Fibroblast of lung (primary cell): ENCODE measurements around the gene BRD3. TPM values are rescaled to one million over a fixed set of nuclear protein-coding genes. Genes with fewer than 3 reads are reported as not detected.

ENCODE experiments used
- DNase-seq, 2 donors: peaks; one replicate each; pipeline versions ENCODE4 v3.0.0 to v3.0.0-alpha.2; 2010; ENCODE audit warnings: low read depth in 2 of 2
- H2AFZ ChIP-seq: 2 replicates; pipeline ENCODE4 v1.5.1; 2012; ENCODE audit warnings: low read length, control low read depth, inconsistent platforms
- H3K27ac ChIP-seq: 2 replicates; pipeline ENCODE4 v1.5.1; 2011; ENCODE audit warnings: low read length, control low read depth; ENCODE audit not compliant: insufficient read depth
- H3K27me3 ChIP-seq: 2 replicates; pipeline ENCODE4 v1.5.1; 2011; ENCODE audit warnings: mild to moderate bottlenecking, low read length; ENCODE audit not compliant: control insufficient read depth, insufficient read depth
- H3K36me3 ChIP-seq: 2 replicates; pipeline ENCODE4 v1.5.1; 2011; ENCODE audit warnings: low read length; ENCODE audit not compliant: control insufficient read depth, insufficient read depth
- H3K4me1 ChIP-seq: 2 replicates; pipeline ENCODE4 v1.5.1; 2011; ENCODE audit warnings: low read length; ENCODE audit not compliant: control insufficient read depth, insufficient read depth; ENCODE audit errors: extremely low read depth
- H3K4me2 ChIP-seq: 2 replicates; pipeline ENCODE4 v1.5.1; 2011; ENCODE audit warnings: low read length, control low read depth; ENCODE audit not compliant: insufficient read depth; ENCODE audit errors: extremely low read depth
- H3K4me3 ChIP-seq, 4 experiments: fragments of 200-600 bp in 1 of 4; sonication (generic) in 1 of 4; replicated peaks in 1 of 4; 2 replicates each; pipeline ENCODE4 v1.5.1; 2011 to 2016; ENCODE audit warnings: low read length in 4 of 4, low read depth in 3 of 4, mild to moderate bottlenecking in 3 of 4, control low read depth in 2 of 4, inconsistent platforms in 1 of 4, mixed read lengths in 1 of 4; ENCODE audit not compliant: insufficient read depth in 1 of 4; ENCODE audit errors: control extremely low read depth in 1 of 4
- H3K79me2 ChIP-seq: 2 replicates; pipeline ENCODE4 v1.5.1; 2012; ENCODE audit warnings: mild to moderate bottlenecking, low read length, inconsistent platforms; ENCODE audit not compliant: control insufficient read depth, insufficient read depth
- H3K9ac ChIP-seq: 2 replicates; pipeline ENCODE4 v1.5.1; 2011; ENCODE audit warnings: mild to moderate bottlenecking, low read length, control low read depth; ENCODE audit not compliant: insufficient read depth
- H3K9me3 ChIP-seq: 2 replicates; pipeline ENCODE4 v1.5.1; 2012; ENCODE audit warnings: low read depth, low read length; ENCODE audit not compliant: control insufficient read depth, insufficient read depth
- H4K20me1 ChIP-seq: 2 replicates; pipeline ENCODE4 v1.5.1; 2011; ENCODE audit warnings: low read length; ENCODE audit not compliant: control insufficient read depth, insufficient read depth; ENCODE audit errors: extremely low read depth
- CTCF ChIP-seq, 2 donors: IDR thresholded peaks in 1 of 2; conservative IDR thresholded peaks in 1 of 2; 1 replicate in 1 of 2; 2 replicates in 1 of 2; pipeline ENCODE4 v1.5.1; 2011 to 2012; ENCODE audit warnings: low read length in 2 of 2, control low read depth in 1 of 2, inconsistent platforms in 1 of 2, low read depth in 1 of 2, mild to moderate bottlenecking in 1 of 2
- EZH2 ChIP-seq: IDR thresholded peaks from 2 replicates; pipeline ENCODE4 v1.5.1; 2012; ENCODE audit warnings: low read length, control low read depth, mild to moderate bottlenecking; ENCODE audit errors: missing control alignments
- polyA plus RNA-seq, 2 donors: library from polyadenylated mRNA; depleted of rRNA in 1 of 2; stranded (reverse) in 1 of 2; unstranded in 1 of 2; fragments of >200 nt; gene quantifications; 2 replicates each; pipeline ENCODE4 v1.2.1, GENCODE V29; 2011 to 2012; ENCODE audit warnings: missing spikeins in 1 of 2
- total RNA-seq: library from RNA; depleted of rRNA; stranded (reverse); fragments of >200 nt; gene quantifications from 2 replicates; pipeline ENCODE4 v1.2.1, GENCODE V29; 2014

The BRD3 gene
- total and polyA plus RNA-seq, 2 donors (not counting 1 experiment from before 2014, with no cell fraction given), result 7.6 to 10.4 TPM

- TF ChIP-seq CTCF (conservative IDR thresholded peaks at IDR 0.05 in 1 of 2, IDR thresholded peaks at IDR 0.05 in 1 of 2; ENCODE audit: low read depth in 1 of 2, low read length in 2 of 2) (no peak), EZH2 (no peak)
- no peaks in the 10 kb centered on the region for H3K9me3 ChIP-seq
- H3K4me3 ChIP-seq, result no peak overlapping the region
- H2AFZ ChIP-seq, result no peak overlapping the region
- H3K79me2 ChIP-seq, result no peaks in the 10 kb centered on the region
- H3K4me2 ChIP-seq, result no peak overlapping the region
- DNase-seq, result no peak
- no peak overlapping the region for H3K27ac ChIP-seq
- H3K9ac ChIP-seq, result no peak overlapping the region
- no peaks in the 10 kb centered on the region for H3K36me3 ChIP-seq
- H3K27me3 ChIP-seq, result no peaks in the 10 kb centered on the region
- no peaks in the 10 kb centered on the region for H3K4me1 ChIP-seq
- no peaks in the 10 kb centered on the region for H4K20me1 ChIP-seq
Measured at GRCh38 chr9:134003237-134003636, 64.6 kb downstream of the BRD3 start.

- Histone ChIP-seq H3K27me3 (no peaks in the 10 kb centered on the region), H3K4me1 (no peaks in the 10 kb centered on the region), H4K20me1 (no peaks in the 10 kb centered on the region), H3K4me3 (no peak overlapping the region), H3K27ac (no peak overlapping the region), H3K9me3 (no peaks in the 10 kb centered on the region), H2AFZ (no peak overlapping the region), H3K4me2 (no peak overlapping the region), H3K36me3 (no peaks in the 10 kb centered on the region), H3K79me2 (no peaks in the 10 kb centered on the region), H3K9ac (no peak overlapping the region)
- TF ChIP-seq EZH2 (no peak), CTCF (conservative IDR thresholded peaks at IDR 0.05 in 1 of 2, IDR thresholded peaks at IDR 0.05 in 1 of 2; ENCODE audit: low read depth in 1 of 2, low read length in 2 of 2) (no peak)
- DNase-seq, result no peak
Measured at GRCh38 chr9:134002796-134003195, 65.0 kb downstream of the BRD3 start.

DNA sequence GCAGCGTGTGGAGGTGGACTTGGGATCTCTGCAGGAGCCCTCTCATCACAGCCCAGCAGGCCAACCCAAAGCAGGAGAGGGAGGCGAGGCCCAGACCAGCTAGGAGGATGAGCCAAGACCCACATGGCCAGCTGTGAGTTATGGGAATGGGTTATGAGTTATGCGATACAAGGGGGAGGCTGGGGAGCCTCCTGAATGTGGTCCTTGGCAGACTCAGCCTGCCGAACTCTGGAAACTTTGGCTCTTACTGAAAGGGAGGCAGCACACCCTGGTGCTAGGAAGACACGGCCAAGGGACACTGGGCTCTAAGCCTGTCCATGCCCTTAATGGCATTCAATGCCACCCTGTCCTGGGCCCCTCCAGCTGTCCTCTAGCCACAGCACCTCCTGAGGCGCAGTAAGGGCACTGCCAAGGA lies 68.0 kb downstream of the BRD3 start:
- TF ChIP-seq EZH2, result no peak
- TF ChIP-seq CTCF (conservative IDR thresholded peaks at IDR 0.05 in 1 of 2, IDR thresholded peaks at IDR 0.05 in 1 of 2; ENCODE audit: low read depth in 1 of 2, low read length in 2 of 2), result no peak
- Histone ChIP-seq H3K4me1 (no peaks in the 10 kb centered on the region), H3K27ac (no peak overlapping the region), H3K36me3 (no peaks in the 10 kb centered on the region), H3K4me2 (no peak overlapping the region), H3K4me3 (no peak overlapping the region), H4K20me1 (no peaks in the 10 kb centered on the region), H3K9me3 (no peaks in the 10 kb centered on the region), H2AFZ (no peak overlapping the region), H3K27me3 (peaks cover 4% of the 10 kb centered on the region), H3K9ac (no peak overlapping the region), H3K79me2 (no peaks in the 10 kb centered on the region)
- DNase-seq, result peak in 1 of 2 donors; percentile 35
